ENCODE measurements around the gene TACR1. TPM values are rescaled to one million over a fixed set of nuclear protein-coding genes. Genes with fewer than 3 reads are reported as not detected.

TACR1 gene
- total RNA-seq, 4 donors from 2014 or later: 0.14 to 10.1 (median 0.18) TPM

- intact Hi-C loops (cut with DNase I; ENCODE audit: low total_unique reads) (no loop called here), in situ Hi-C loops (cut with MboI; ENCODE audit: low pct_ligation_motif_present in 1 of 4, low pct_unique_long_range_greater_than_20kb in 1 of 4, low sequenced_read_pairs in 3 of 4) (no loop called here)
- TF ChIP-seq POLR2A (IDR thresholded peaks at IDR 0.05) (no peak), EP300 (IDR thresholded peaks at IDR 0.05; ENCODE audit: low read depth) (no peak), POLR2AphosphoS5 (IDR thresholded peaks at IDR 0.05) (no peak), CTCF (IDR thresholded peaks at IDR 0.05) (no peak)
- Histone ChIP-seq H3K36me3 (no peaks in the 10 kb centered on the region), H3K9me3 (no peaks in the 10 kb centered on the region), H3K4me3 (no peak overlapping the region), H3K27me3 (no peaks in the 10 kb centered on the region), H3K4me1 (peaks cover 2 to 22% (median 9%) of the 10 kb centered on the region in 4 donors), H3K27ac (no peak overlapping the region)
- DNase-seq: no peak
- 83 to 88% methylated on average over 1 of the region's 1 CpG for WGBS, 2 donors (ENCODE audit: low coverage in 1 of 2)
Observed at GRCh38 chr2:75042823-75043222, 156.5 kb downstream of the TACR1 start.

GRCh38 chr2:75041731-75042600, 157.4 kb downstream of the TACR1 start:
- in situ Hi-C loops (cut with MboI; ENCODE audit: low pct_ligation_motif_present in 1 of 4, low pct_unique_long_range_greater_than_20kb in 1 of 4, low sequenced_read_pairs in 3 of 4) (no loop called here), intact Hi-C loops (cut with DNase I; ENCODE audit: low total_unique reads) (no loop called here)
- H3K27ac ChIP-seq: no peak overlapping the region
- no peaks in the 10 kb centered on the region for H3K9me3 ChIP-seq
- WGBS, 2 donors (ENCODE audit: low coverage in 1 of 2): 60 to 71% methylated on average over 3 to 7 of the region's 7 CpGs
- H3K27me3 ChIP-seq: no peaks in the 10 kb centered on the region
- H3K36me3 ChIP-seq: no peaks in the 10 kb centered on the region
- peaks cover 0 to 14% (median 9%) of the 10 kb centered on the region in 4 donors for H3K4me1 ChIP-seq
- TF ChIP-seq POLR2A (IDR thresholded peaks at IDR 0.05): no peak
- TF ChIP-seq EP300 (IDR thresholded peaks at IDR 0.05; ENCODE audit: low read depth): no peak
- TF ChIP-seq CTCF (IDR thresholded peaks at IDR 0.05): no peak
- no peak for TF ChIP-seq POLR2AphosphoS5 (IDR thresholded peaks at IDR 0.05)
- no peak overlapping the region for H3K4me3 ChIP-seq
- no peak for DNase-seq

GRCh38 chr2:75041226-75041625, 158.1 kb downstream of the TACR1 start:
- Histone ChIP-seq H3K4me1 (peaks cover 0 to 14% (median 9%) of the 10 kb centered on the region in 4 donors), H3K27ac (no peak overlapping the region), H3K9me3 (no peaks in the 10 kb centered on the region), H3K4me3 (no peak overlapping the region), H3K27me3 (no peaks in the 10 kb centered on the region), H3K36me3 (no peaks in the 10 kb centered on the region)
- 43 to 69% methylated on average over 2 of the region's 2 CpGs for WGBS, 2 donors (ENCODE audit: low coverage in 1 of 2)
- intact Hi-C loops (cut with DNase I; ENCODE audit: low total_unique reads): no loop called here
- in situ Hi-C loops (cut with MboI; ENCODE audit: low pct_ligation_motif_present in 1 of 4, low pct_unique_long_range_greater_than_20kb in 1 of 4, low sequenced_read_pairs in 3 of 4): no loop called here
- no peak for DNase-seq
- TF ChIP-seq POLR2AphosphoS5 (IDR thresholded peaks at IDR 0.05): no peak
- no peak for TF ChIP-seq CTCF (IDR thresholded peaks at IDR 0.05)
- no peak for TF ChIP-seq POLR2A (IDR thresholded peaks at IDR 0.05)
- no peak for TF ChIP-seq EP300 (IDR thresholded peaks at IDR 0.05; ENCODE audit: low read depth)

GRCh38 chr2:75035444-75036353, 163.6 kb downstream of the TACR1 start:
- no peaks in the 10 kb centered on the region for H3K9me3 ChIP-seq
- no peak overlapping the region for H3K27ac ChIP-seq
- no peak for DNase-seq
- TF ChIP-seq POLR2A (IDR thresholded peaks at IDR 0.05) (no peak), POLR2AphosphoS5 (IDR thresholded peaks at IDR 0.05) (no peak), EP300 (IDR thresholded peaks at IDR 0.05; ENCODE audit: low read depth) (no peak), CTCF (IDR thresholded peaks at IDR 0.05) (no peak)
- H3K4me1 ChIP-seq: no peaks in the 10 kb centered on the region
- intact Hi-C loops (cut with DNase I; ENCODE audit: low total_unique reads): no loop called here
- 74 to 76% methylated on average over 3 of the region's 3 CpGs for WGBS, 2 donors (ENCODE audit: low coverage in 1 of 2)
- in situ Hi-C loops (cut with MboI; ENCODE audit: low pct_ligation_motif_present in 1 of 4, low pct_unique_long_range_greater_than_20kb in 1 of 4, low sequenced_read_pairs in 3 of 4): no loop called here
- no peaks in the 10 kb centered on the region for H3K36me3 ChIP-seq
- H3K4me3 ChIP-seq: no peak overlapping the region
- no peaks in the 10 kb centered on the region for H3K27me3 ChIP-seq
